Hematopoietic multipotent progenitor cell (in vitro differentiated cells): ENCODE data around the gene KLC3. TPM values are rescaled to one million over a fixed set of nuclear protein-coding genes. Genes with fewer than 3 reads are reported as not detected.
"Not testable (repeated sequence)": the region's sequence is repeated elsewhere in the genome, so short reads cannot be mapped to it uniquely, and the experiment has no call there.

ENCODE experiments used
- DNase-seq, 3 donors: peaks; one replicate each; pipeline ENCODE4 v3.0.0-alpha.2; 2011 to 2015; ENCODE audit warnings: low read depth in 2 of 3, low spot score in 2 of 3
- total RNA-seq: library from RNA; depleted of rRNA; stranded (reverse); fragments of >200 nt; gene quantifications from one replicate; pipeline ENCODE4 v1.2.3, GENCODE V29; 2012

Gene KLC3
- total RNA-seq, 1 donor: under 0.01 TPM

- DNase-seq: no peak
Observed at GRCh38 chr19:45314708-45315245, 25.8 kb upstream of the KLC3 start.

GRCh38 chr19:45315304-45315703, 25.2 kb upstream of the KLC3 start:
- DNase-seq: no peak

- DNase-seq: no peak
Observed at GRCh38 chr19:45320997-45321775, 19.4 kb upstream of the KLC3 start.

DNA sequence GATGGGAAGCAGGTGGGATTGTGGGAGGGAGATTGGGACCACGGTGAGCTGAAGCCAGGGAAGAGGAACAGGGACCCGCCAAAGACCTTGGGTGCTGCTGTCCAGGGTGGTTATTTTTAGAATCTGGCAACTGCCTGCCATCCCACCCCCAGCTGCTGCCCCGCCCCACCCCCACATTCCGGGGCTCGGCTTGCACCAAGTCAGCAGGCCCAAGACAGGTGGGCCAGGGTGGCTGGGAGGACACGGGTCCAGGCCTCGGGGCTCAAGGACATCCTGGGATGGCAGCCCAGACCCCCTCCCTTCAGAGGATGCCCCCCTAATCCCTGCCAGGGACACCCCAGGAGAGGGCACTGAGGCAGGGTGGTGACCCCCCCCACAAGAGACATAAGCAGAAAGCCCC, 18.7 kb upstream of the KLC3 start:
- no peak for DNase-seq

DNA sequence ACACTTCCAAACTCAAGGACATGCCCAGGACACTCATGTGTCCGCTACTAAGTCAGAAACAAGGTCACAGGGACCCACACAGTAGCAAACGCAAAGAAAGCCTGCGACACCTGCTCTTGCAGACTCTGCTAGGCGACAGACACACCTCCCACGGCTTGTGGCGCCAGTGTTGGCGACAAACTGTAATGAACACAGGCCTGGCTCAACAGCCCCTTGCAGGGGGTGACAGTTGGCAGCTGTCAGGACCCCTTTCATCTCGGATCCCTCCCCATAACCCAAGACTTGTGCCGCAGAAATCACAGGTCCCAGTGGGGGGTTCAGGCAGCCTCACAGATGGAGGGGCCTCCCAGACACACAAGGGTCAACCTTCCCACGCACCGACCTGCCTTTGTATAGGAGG, 18.2 kb upstream of the KLC3 start:
- DNase-seq: no peak

DNA sequence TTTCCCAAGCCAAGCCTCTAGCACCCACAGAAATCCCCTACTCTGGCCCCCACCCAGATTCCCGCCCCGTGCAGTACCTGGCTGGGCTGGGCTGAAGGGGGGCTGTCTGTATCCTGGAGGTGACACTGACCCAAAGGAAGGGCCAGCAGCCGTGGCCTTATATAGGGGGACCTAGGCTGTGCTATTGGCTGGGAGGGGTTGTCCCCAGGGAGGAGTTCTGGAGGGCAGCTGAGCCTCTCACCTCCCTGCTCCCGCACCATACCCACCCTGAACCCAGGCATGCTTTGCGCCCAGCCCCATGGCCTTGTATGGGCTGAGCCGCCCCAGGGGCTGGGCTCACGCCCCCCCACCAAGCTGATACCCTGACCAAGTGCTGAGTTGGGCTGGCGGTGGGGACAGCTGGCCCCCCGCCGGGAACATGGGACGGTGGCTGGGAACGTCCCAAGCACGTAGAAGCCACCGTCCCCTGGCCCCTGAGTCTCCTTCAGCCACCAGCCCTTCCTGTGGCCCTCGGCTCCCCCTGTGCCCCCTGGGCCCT, 17.7 kb upstream of the KLC3 start, which contains the start of gene CKM:
TSS of gene CKM (minus strand) at position 132 of the 538 bp plus-strand sequence. CDS start 3,162 bp downstream, outside the sequence.
- no peak for DNase-seq

GRCh38 chr19:45323671-45324081, 16.9 kb upstream of the KLC3 start:
- DNase-seq: no peak

DNA sequence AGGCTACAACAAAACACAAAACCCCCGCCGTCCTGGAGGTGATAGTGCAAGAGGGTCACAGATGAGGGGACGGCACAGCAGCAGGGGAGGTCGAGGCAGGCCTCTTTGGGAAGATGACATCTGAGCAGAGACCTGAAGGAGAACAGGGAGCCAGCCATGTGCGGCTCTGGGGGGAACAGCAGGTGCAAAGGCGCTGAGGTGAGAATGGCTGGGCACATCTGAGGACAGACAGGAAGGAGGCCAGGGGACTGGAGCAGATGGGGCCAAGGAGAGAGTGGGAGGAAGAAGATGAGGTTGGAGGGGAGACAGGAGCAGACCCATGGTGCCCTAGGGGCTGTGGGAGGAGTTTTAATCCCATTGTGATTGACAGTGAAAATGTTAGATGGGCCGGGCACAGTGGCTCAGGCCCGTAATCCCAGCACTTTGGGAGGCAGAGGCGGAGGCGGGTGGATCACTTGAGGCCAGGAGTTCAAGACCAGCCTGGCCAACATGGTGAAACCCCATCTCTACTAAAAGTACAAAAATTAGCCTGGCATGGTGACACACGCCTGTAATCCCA, 16.1 kb upstream of the KLC3 start:
- no peak for DNase-seq

- no peak for DNase-seq
Observed at GRCh38 chr19:45327404-45328143, 13.0 kb upstream of the KLC3 start.

- DNase-seq: no peak
Observed at GRCh38 chr19:45331411-45331810, 9.1 kb upstream of the KLC3 start.

GRCh38 chr19:45333609-45334303, 6.8 kb upstream of the KLC3 start:
- no peak for DNase-seq

GRCh38 chr19:45334881-45335280, 5.7 kb upstream of the KLC3 start:
- DNase-seq: not testable (repeated sequence)

- no peak for DNase-seq
Observed at GRCh38 chr19:45336696-45337251, 3.8 kb upstream of the KLC3 start.

GRCh38 chr19:45339629-45340028, 921 bp upstream of the KLC3 start:
- no peak for DNase-seq

DNA sequence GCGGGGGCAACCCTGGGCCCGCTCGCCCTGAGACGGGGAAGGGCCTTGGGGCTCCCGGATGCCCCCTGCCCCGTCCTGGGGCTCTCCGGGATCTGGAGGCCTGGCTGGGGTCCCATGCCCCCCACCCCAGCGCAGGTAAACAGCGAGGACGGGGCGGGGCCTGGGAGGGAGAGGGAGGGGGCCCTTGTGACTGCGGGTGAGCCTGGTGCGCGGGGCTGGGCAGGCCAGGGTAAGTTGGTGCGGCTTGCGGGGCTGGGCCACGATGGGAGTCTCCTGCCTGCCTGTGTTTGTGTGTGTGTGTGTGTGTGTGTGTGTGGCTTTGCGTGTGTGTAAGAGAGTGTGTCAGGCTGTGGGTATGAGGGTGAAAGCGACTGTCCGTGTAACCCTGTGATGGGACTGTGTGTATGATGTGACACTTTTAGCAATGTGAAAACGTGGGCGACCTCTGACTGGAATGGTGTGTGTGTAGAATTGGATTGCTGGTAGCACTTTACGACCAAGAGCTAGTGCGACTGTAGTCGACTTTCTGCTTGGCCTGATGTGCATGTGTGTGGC, 426 bp downstream of the KLC3 start:
- peak in 2 of 3 donors; percentile 24 to 30 for DNase-seq

DNA sequence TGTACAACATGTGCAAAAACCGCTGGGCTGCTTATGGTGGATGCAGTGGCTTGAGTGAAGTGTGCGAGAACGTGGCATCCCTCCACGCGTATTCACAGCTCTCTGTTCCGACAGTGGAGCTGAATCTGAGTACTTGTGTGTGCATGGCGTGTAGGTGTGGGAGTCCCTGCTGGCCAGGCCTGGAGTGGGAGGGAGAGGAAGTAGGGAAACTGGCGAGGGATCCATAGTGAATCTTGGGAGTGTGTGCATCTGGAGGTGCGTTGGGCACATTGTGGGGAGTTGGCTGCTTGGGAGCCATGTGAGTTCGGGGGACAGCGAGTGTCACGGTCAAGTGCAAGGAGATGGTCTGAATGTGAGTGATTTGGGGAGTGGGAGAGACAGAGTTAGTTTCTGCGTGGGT, 2.4 kb downstream of the KLC3 start:
- no peak for DNase-seq

DNA sequence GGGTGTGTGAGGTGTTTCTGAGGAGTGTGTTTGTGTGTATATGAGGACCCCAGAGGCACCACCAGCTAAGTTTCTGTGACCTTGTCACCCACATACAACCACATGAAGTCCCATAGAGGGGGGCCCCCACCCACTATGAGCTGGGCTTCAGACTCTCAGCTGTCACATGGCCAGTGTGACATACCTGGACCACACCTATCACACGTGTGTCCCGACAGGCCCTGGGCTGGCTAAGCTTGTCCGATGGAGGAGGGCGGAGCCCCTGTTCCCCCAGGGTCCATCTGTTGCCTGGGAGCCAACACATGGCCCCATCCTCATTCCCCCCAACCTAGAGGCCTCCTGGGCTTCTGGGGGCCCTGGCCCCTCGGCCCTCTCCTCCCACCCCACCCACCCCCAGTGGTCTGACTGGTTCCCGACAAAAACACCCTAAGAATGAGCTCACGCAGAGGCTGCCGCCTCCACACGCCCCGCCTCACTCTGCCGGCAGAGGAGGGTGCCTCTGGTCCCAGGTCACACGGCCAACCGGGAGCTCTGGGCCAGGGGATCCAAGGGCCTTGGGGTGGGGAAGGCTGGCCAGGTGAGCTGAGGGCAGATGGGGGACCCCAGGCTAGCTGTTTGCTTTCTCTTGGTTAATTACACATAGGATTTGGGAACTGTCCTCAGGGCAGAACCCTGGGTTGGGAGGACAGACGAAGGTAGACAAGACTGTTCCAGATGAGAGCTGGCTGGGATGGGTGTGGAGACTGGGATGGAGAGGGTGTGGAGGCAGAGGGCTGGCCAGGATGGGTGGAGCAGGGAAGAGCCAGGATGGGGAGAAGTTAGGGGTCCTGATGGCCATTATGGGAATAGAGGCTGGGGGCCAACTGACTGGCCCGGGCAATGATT, 4.3 kb downstream of the KLC3 start:
- no peak for DNase-seq

DNA sequence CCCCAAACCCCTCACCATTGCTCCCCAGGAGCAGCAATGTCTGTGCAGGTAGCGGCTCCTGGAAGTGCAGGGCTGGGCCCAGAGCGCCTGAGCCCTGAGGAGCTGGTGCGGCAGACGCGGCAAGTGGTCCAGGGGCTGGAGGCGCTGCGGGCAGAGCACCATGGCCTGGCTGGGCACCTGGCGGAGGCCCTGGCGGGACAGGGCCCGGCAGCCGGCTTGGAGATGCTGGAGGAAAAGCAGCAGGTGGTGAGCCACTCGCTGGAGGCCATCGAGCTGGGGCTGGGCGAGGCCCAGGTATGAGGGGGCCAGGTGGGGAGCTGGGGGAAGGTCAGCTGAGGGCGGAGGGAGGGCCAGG, 4.9 kb downstream of the KLC3 start:
- DNase-seq: no peak

DNA sequence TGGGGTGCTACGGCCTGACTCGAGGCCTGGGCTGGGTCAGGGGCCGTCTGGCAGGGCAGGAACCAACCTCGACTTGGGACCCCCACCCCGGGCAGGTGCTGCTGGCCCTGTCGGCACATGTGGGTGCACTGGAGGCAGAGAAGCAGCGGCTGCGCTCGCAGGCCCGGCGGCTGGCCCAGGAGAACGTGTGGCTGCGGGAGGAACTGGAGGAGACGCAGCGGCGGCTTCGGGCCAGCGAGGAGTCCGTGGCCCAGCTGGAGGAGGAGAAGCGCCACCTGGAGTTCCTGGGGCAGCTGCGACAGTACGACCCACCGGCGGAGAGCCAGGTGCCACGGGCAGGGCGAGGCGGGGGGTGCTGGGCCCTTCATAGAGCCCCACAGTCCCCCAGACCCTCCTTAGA, 5.9 kb downstream of the KLC3 start:
- DNase-seq: no peak
